ENCODE data around the gene LYPLAL1.

- TF ChIP-seq CTCF (conservative IDR thresholded peaks at IDR 0.05; ENCODE audit: low read depth, low read length) (no peak), EZH2 (IDR thresholded peaks at IDR 0.05; ENCODE audit: low read length, unreplicated experiment) (no peak), EZH2phosphoT487 (IDR thresholded peaks at IDR 0.05; ENCODE audit: borderline replicate concordance, low read length) (no peak)
Measured at GRCh38 chr1:219201656-219202055, 28.0 kb downstream of the LYPLAL1 start.

Data from PC-3 (cell line).